CD4-positive, CD25-positive, alpha-beta regulatory T cell (primary cell): ENCODE results near the gene HCFC2. TPM values are rescaled to one million over a fixed set of nuclear protein-coding genes. Genes with fewer than 3 reads are reported as not detected.
"Not testable (repeated sequence)": the region's sequence is repeated elsewhere in the genome, so short reads cannot be mapped to it uniquely, and the experiment has no call there.

Experiments
- ATAC-seq, 2 donors: fragments of 150-1000 bp; cut with Tn5 transposase; one replicate each; pipeline ENCODE4 v1.10.0; 2021; ENCODE audit warnings: low read depth in 2 of 2, moderate number of reproducible peaks in 2 of 2, moderate library complexity in 1 of 2
- DNase-seq, 3 donors: peaks; one replicate each; pipeline versions ENCODE4 v3.0.0 to v3.0.0-alpha.2; 2012 to 2022; ENCODE audit warnings: mixed read lengths in 1 of 3
- H3K27ac ChIP-seq: one replicate; pipeline ENCODE4 v1.7.0; 2013; ENCODE audit warnings: mild to moderate bottlenecking, low read length; ENCODE audit not compliant: insufficient read depth, poor library complexity, severe bottlenecking
- H3K27me3 ChIP-seq: one replicate; pipeline ENCODE4 v1.7.0; 2013; ENCODE audit warnings: low read length; ENCODE audit not compliant: control insufficient read depth, insufficient read depth
- H3K36me3 ChIP-seq: one replicate; pipeline ENCODE4 v1.7.0; 2013; ENCODE audit warnings: mild to moderate bottlenecking, low read length, moderate library complexity; ENCODE audit not compliant: control insufficient read depth, insufficient read depth
- H3K4me1 ChIP-seq: 2 replicates; pipeline ENCODE4 v1.7.0; 2013; ENCODE audit warnings: mild to moderate bottlenecking, low read length; ENCODE audit not compliant: insufficient read depth, control insufficient read depth, poor library complexity, severe bottlenecking
- H3K4me3 ChIP-seq: one replicate; pipeline ENCODE4 v1.7.0; 2013; ENCODE audit warnings: low read depth, mild to moderate bottlenecking, low read length, moderate library complexity
- H3K9me3 ChIP-seq, 2 experiments: 1 replicate in 1 of 2; 2 replicates in 1 of 2; pipeline ENCODE4 v1.7.0; 2013; ENCODE audit warnings: low read length in 2 of 2, mild to moderate bottlenecking in 1 of 2, moderate library complexity in 1 of 2; ENCODE audit not compliant: control insufficient read depth in 2 of 2
- H3K27ac Mint-ChIP-seq, 3 donors: one replicate each; pipeline ENCODE4 v1.8.0; 2020 to 2022; ENCODE audit warnings: mild to moderate bottlenecking in 3 of 3, mixed read lengths in 3 of 3, moderate library complexity in 2 of 3
- H3K27me3 Mint-ChIP-seq: one replicate; pipeline ENCODE4 v1.8.0; 2022; ENCODE audit warnings: mild to moderate bottlenecking, mixed read lengths
- H3K36me3 Mint-ChIP-seq: one replicate; pipeline ENCODE4 v1.8.0; 2020; ENCODE audit warnings: mixed read lengths
- H3K4me1 Mint-ChIP-seq, 4 donors: one replicate each; pipeline ENCODE4 v1.8.0; 2020 to 2022; ENCODE audit warnings: mixed read lengths in 4 of 4, mild to moderate bottlenecking in 1 of 4
- H3K4me3 Mint-ChIP-seq, 4 donors: one replicate each; pipeline ENCODE4 v1.8.0; 2020 to 2022; ENCODE audit warnings: mild to moderate bottlenecking in 4 of 4, mixed read lengths in 4 of 4, moderate library complexity in 3 of 4
- H3K9me3 Mint-ChIP-seq, 7 donors: one replicate each; pipeline ENCODE4 v1.8.0; 2020 to 2022; ENCODE audit warnings: mixed read lengths in 7 of 7, mild to moderate bottlenecking in 3 of 7, moderate library complexity in 2 of 7
- polyA plus RNA-seq, 4 donors: library from polyadenylated mRNA; unstranded; fragments of 300-500 nt; fragmentation: Illumina TruSeq; gene quantifications; one replicate each; pipeline ENCODE4 v1.2.3, GENCODE V29; 2021
- total RNA-seq: library from RNA; stranded (reverse); gene quantifications from one replicate; pipeline ENCODE4 v1.2.3, GENCODE V29; 2022

The HCFC2 gene
- 14.9 TPM for total RNA-seq
- polyA plus RNA-seq, result 1 to 10 TPM; 5.1 to 9.3 (median 7.5) TPM

DNA sequence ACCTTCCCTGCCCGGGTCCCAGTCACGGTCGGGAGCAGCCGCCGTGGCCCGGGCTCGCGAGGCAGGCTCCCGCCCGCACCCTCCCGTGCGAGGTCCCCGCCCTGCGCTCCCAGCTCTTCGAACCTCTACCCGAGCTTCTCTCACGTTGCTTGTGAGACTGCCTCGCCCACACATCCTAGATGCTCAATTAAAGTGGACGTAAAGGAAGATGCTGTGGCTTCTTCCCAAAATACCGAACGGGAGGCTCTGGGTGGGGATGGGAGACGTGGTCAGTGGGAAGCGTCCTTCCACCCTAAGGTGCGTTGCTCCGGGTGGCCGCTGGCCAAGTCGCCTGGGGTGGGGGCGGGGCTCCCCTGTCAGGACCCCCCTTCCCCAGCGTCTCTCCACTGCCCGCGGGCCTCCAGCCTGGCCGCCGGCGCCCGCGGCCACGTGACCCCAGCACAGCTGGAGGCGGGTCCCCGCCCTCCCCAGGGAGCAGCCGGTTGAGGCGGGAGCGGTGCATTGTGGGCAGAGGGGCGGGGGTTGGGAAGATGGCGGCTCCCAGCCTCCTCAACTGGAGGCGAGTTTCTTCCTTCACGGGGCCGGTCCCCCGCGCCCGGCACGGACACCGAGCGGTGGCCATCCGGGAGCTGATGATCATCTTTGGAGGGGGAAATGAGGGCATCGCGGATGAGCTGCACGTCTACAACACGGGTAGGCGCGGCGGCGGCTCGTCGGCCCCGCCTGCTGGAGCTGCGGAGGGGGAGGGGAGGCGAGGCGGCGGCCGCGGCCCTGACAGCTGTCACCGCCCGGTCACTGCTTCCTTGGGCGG lies at the start of gene HCFC2:
TSS of gene HCFC2 (plus strand) at position 501 of the 811 bp plus-strand sequence. CDS start at position 531, 30 bp downstream.
- H3K36me3 ChIP-seq, result peaks cover 12% of the 10 kb centered on the region
- ATAC-seq (peak; percentile 96), DNase-seq (peak; percentile 85 to 91 (median 85))
- peak within 1 kb of the TSS; percentile 89 for H3K4me3 ChIP-seq
- no peaks in the 10 kb centered on the region for H3K9me3 ChIP-seq
- H3K27ac ChIP-seq, result peak within 1 kb of the TSS; percentile 63
- Mint-ChIP-seq H3K4me1 (peaks cover 14 to 30% (median 22%) of the 10 kb centered on the region in 4 donors), H3K27ac (peak within 1 kb of the TSS; percentile 88 to 94 (median 88)), H3K4me3 (peak within 1 kb of the TSS; percentile 82 to 94 (median 93)), H3K27me3 (peaks cover 25% of the 10 kb centered on the region), H3K9me3 (peaks cover 0 to 3% (median 0%) of the 10 kb centered on the region in 7 donors), H3K36me3 (peaks cover 9% of the 10 kb centered on the region)
- peaks cover 5% of the 10 kb centered on the region for H3K27me3 ChIP-seq
- peaks cover 23% of the 10 kb centered on the region for H3K4me1 ChIP-seq

DNA sequence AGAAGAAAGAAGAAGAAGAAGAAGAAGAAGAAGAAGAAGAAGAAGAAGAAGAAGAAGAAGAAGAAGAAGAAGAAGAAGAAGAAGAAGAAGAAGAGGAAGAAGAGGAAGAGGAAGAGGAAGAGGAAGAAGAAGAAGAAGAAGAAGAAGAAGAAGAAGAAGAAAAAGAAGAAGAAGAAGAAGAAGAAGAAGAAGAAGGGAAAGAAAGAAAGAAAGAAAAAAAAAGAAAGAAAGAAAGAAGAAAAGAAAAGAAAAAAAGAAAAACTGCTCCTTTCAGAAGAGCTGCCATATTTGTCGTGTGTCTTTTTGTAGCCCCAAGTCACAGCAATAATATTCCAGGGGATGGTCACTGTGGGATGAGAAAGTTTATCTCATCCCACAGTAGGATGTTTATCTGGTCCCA lies 42.5 kb upstream of the HCFC2 start:
- H3K36me3 ChIP-seq, H3K36me3 Mint-ChIP-seq, H3K4me1 Mint-ChIP-seq, H3K4me3 Mint-ChIP-seq, DNase-seq, H3K27ac ChIP-seq, H3K27me3 ChIP-seq, H3K27ac Mint-ChIP-seq, H3K9me3 ChIP-seq, H3K4me1 ChIP-seq, H3K4me3 ChIP-seq, H3K9me3 Mint-ChIP-seq, ATAC-seq: not testable (repeated sequence)
- peaks cover 34% of the 10 kb centered on the region for H3K27me3 Mint-ChIP-seq

- DNase-seq (no peak), ATAC-seq (no peak)
- Mint-ChIP-seq H3K9me3 (peaks cover 0 to 5% (median 0%) of the 10 kb centered on the region in 7 donors), H3K27me3 (peaks cover 34% of the 10 kb centered on the region), H3K4me1 (no peaks in the 10 kb centered on the region), H3K36me3 (no peaks in the 10 kb centered on the region), H3K4me3 (no peak overlapping the region), H3K27ac (no peak overlapping the region)
- Histone ChIP-seq H3K4me3 (no peak overlapping the region), H3K9me3 (no peaks in the 10 kb centered on the region), H3K4me1 (no peaks in the 10 kb centered on the region), H3K27me3 (peaks cover 3% of the 10 kb centered on the region), H3K27ac (no peak overlapping the region), H3K36me3 (no peaks in the 10 kb centered on the region)
These were observed 41.5 kb upstream of the HCFC2 start for GRCh38 chr12:104022786-104023185.

- Histone ChIP-seq H3K4me1 (no peaks in the 10 kb centered on the region), H3K9me3 (no peaks in the 10 kb centered on the region), H3K27me3 (peaks cover 6% of the 10 kb centered on the region), H3K4me3 (no peak overlapping the region), H3K27ac (no peak overlapping the region), H3K36me3 (no peaks in the 10 kb centered on the region)
- no peak overlapping the region for H3K4me3 Mint-ChIP-seq
- peaks cover 34% of the 10 kb centered on the region for H3K27me3 Mint-ChIP-seq
- no peaks in the 10 kb centered on the region for H3K4me1 Mint-ChIP-seq
- H3K36me3 Mint-ChIP-seq, result no peaks in the 10 kb centered on the region
- DNase-seq (no peak), ATAC-seq (no peak)
- H3K9me3 Mint-ChIP-seq, result peaks cover 0 to 5% (median 0%) of the 10 kb centered on the region in 7 donors
- H3K27ac Mint-ChIP-seq, result no peak overlapping the region
These were observed 40.6 kb upstream of the HCFC2 start for GRCh38 chr12:104023710-104024109.

DNA sequence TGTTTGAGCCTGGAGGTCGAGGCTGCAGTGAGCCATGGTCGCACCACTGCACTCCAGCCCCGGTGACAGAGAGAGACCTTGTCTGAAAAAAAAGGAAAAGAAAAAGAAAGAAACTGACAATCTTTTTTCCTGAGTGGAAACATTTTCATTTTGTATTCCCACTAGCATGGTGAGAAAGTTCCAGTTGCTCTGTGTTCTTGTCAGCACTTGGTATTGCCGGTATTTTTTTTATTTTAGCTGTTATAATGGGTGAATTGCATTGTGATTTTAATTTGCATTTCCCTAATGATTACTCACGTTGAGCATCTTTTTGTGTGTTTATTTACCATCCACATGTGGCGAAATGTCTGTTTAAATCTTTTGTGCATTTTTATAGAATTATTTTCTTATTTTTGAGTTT lies 40.0 kb upstream of the HCFC2 start:
- Mint-ChIP-seq H3K27me3 (peaks cover 35% of the 10 kb centered on the region), H3K9me3 (peaks cover 0 to 5% (median 0%) of the 10 kb centered on the region in 7 donors), H3K4me1 (no peaks in the 10 kb centered on the region), H3K27ac (no peak overlapping the region), H3K4me3 (no peak overlapping the region), H3K36me3 (no peaks in the 10 kb centered on the region)
- DNase-seq (no peak), ATAC-seq (no peak)
- Histone ChIP-seq H3K9me3 (no peaks in the 10 kb centered on the region), H3K27me3 (peaks cover 6% of the 10 kb centered on the region), H3K27ac (no peak overlapping the region), H3K4me3 (no peak overlapping the region), H3K4me1 (no peaks in the 10 kb centered on the region), H3K36me3 (no peaks in the 10 kb centered on the region)

- H3K27me3 Mint-ChIP-seq, result peaks cover 34% of the 10 kb centered on the region
- peaks cover 0 to 5% (median 0%) of the 10 kb centered on the region in 7 donors for H3K9me3 Mint-ChIP-seq
- no peaks in the 10 kb centered on the region for H3K36me3 Mint-ChIP-seq
- ATAC-seq, result no peak
- H3K27me3 ChIP-seq, result peaks cover 5% of the 10 kb centered on the region
- no peak for DNase-seq
- no peak overlapping the region for H3K27ac ChIP-seq
- no peak overlapping the region for H3K4me3 Mint-ChIP-seq
- no peaks in the 10 kb centered on the region for H3K9me3 ChIP-seq
- no peaks in the 10 kb centered on the region for H3K4me1 ChIP-seq
- no peak overlapping the region for H3K27ac Mint-ChIP-seq
- no peaks in the 10 kb centered on the region for H3K36me3 ChIP-seq
- H3K4me1 Mint-ChIP-seq, result no peaks in the 10 kb centered on the region
- H3K4me3 ChIP-seq, result no peak overlapping the region
These were observed 38.6 kb upstream of the HCFC2 start for GRCh38 chr12:104025771-104026170.

DNA sequence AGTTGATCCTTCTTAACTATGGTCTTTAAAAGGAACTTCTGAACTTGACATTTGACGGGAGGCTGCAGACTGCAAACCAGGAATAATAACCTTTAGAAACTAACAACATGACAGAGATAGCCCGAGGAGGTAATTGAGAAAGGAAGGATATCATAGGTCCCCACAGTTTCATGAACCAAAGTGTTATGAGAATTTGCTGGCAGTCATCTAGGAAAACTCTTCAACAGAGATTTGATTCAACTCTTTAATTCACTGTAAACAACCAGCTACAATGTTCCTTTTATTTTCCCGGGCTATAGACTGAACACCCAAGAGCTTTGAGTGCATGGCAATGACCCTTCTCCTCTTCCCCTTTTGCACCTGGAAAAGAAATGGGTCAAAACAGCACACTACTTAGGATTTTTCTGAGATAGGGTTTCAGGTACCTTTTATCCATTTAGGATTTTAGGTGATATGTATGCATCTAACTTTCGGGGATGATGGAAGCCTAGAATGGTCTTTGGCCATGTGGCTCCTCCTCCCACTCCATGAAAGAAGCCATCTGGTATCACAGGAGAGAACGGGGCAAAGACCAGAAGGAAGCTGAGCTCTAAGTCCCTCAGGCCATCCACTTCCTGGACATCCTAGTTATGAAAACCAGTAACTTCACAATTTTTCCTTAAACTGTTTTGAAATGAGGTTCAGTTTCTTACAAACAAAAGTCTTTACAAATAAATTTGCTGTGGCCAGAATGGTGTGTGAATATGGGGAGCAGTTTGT lies 37.3 kb upstream of the HCFC2 start:
- Histone ChIP-seq H3K4me1 (no peaks in the 10 kb centered on the region), H3K27me3 (peaks cover 5% of the 10 kb centered on the region), H3K9me3 (no peaks in the 10 kb centered on the region), H3K27ac (no peak overlapping the region), H3K4me3 (no peak overlapping the region), H3K36me3 (no peaks in the 10 kb centered on the region)
- ATAC-seq (no peak), DNase-seq (no peak)
- H3K27ac Mint-ChIP-seq, result no peak overlapping the region
- H3K9me3 Mint-ChIP-seq, result peaks cover 0 to 5% (median 0%) of the 10 kb centered on the region in 7 donors
- H3K4me1 Mint-ChIP-seq, result no peaks in the 10 kb centered on the region
- no peak overlapping the region for H3K4me3 Mint-ChIP-seq
- no peaks in the 10 kb centered on the region for H3K36me3 Mint-ChIP-seq
- peaks cover 31% of the 10 kb centered on the region for H3K27me3 Mint-ChIP-seq
